Measurements from ENCODE around the gene ZSCAN12. TPM values are rescaled to one million over a fixed set of nuclear protein-coding genes. Genes with fewer than 3 reads are reported as not detected.

Gene ZSCAN12
- total RNA-seq, 1 experiment from 2014 or later: 7.8 TPM

DNA sequence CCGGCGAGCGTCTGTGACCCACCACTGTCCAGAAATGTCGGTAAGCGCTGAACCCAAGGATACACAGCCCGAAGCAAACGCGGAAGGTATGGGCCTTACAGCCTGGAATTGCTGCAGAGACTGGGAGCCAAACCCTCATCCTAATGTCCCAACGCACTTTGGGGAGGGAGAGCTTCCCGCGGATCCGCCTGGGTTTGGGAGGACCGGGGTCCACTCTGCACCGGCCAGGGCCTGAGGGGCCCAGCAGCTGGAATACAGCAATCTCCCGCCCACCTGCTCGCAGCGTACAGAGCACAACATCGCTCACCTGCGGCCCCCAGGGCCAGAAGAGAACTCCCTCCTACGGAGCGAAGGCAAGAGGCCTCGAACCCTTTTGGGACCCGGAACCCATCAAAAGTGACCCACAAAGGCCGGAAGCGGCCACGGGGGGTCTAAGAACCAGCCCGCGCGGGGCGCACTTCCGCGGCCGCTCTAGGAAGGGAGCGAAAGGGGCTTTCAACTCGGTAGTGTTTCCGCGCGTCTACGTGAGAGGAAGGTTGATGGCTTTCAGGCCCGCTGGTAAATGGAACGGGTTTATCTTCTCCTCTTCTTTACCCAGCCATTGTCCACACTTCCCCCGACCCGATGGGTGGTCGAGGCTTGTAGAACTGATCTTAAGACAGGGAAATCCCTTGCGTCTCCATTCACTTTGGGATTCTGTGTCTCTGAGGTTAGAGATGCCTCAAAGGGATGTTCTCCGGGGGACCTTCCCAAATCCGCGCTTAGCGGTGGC, at the start of gene ZSCAN12 (continued):
- no peak for TF ChIP-seq STAT6 (CRISPR knock-in tag; conservative IDR thresholded peaks at IDR 0.05; ENCODE audit: low read depth)
- no peak for TF ChIP-seq FOXJ3 (CRISPR knock-in tag; IDR thresholded peaks at IDR 0.05; ENCODE audit: borderline replicate concordance)
- TF ChIP-seq, protein P1, sequence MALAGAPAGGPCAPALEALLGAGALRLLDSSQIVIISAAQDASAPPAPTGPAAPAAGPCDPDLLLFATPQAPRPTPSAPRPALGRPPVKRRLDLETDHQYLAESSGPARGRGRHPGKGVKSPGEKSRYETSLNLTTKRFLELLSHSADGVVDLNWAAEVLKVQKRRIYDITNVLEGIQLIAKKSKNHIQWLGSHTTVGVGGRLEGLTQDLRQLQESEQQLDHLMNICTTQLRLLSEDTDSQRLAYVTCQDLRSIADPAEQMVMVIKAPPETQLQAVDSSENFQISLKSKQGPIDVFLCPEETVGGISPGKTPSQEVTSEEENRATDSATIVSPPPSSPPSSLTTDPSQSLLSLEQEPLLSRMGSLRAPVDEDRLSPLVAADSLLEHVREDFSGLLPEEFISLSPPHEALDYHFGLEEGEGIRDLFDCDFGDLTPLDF (CRISPR knock-in tag; IDR thresholded peaks at IDR 0.05): no peak
- no peak for TF ChIP-seq ZSCAN18 (CRISPR knock-in tag; IDR thresholded peaks at IDR 0.05)
- TF ChIP-seq SMAD3 (CRISPR knock-in tag; IDR thresholded peaks at IDR 0.05; ENCODE audit: borderline replicate concordance): no peak; the same call in 1 of the 2 replicates
- TF ChIP-seq ZNF281 (CRISPR knock-in tag; IDR thresholded peaks at IDR 0.05): 0 out of 2 replicates have a peak, but pooled peaks have one; percentile 65
- TF ChIP-seq, protein P2, sequence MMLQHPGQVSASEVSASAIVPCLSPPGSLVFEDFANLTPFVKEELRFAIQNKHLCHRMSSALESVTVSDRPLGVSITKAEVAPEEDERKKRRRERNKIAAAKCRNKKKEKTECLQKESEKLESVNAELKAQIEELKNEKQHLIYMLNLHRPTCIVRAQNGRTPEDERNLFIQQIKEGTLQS (CRISPR knock-in tag; conservative IDR thresholded peaks at IDR 0.05): no peak
- TF ChIP-seq MYBL2 (CRISPR knock-in tag; IDR thresholded peaks at IDR 0.05): peak; percentile 79; the same call in 1 of the 2 replicates
- TF ChIP-seq OVOL2 (CRISPR knock-in tag; IDR thresholded peaks at IDR 0.05; ENCODE audit: borderline replicate concordance): no peak
- no peak for TF ChIP-seq NR2C2 (CRISPR knock-in tag; IDR thresholded peaks at IDR 0.05)
- no peak for TF ChIP-seq E2F5 (CRISPR knock-in tag; IDR thresholded peaks at IDR 0.05)
- TF ChIP-seq SOX15 (CRISPR knock-in tag; IDR thresholded peaks at IDR 0.05): no peak
- TF ChIP-seq, protein P3, sequence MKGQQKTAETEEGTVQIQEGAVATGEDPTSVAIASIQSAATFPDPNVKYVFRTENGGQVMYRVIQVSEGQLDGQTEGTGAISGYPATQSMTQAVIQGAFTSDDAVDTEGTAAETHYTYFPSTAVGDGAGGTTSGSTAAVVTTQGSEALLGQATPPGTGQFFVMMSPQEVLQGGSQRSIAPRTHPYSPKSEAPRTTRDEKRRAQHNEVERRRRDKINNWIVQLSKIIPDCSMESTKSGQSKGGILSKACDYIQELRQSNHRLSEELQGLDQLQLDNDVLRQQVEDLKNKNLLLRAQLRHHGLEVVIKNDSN (CRISPR knock-in tag; IDR thresholded peaks at IDR 0.05): no peak
- no peak for TF ChIP-seq AR (CRISPR knock-in tag; IDR thresholded peaks at IDR 0.05)
- no peak for TF ChIP-seq NFYB (CRISPR knock-in tag; conservative IDR thresholded peaks at IDR 0.05; ENCODE audit: low read depth)
- no peak for TF ChIP-seq NFATC4 (CRISPR knock-in tag; IDR thresholded peaks at IDR 0.05)
- no peak for TF ChIP-seq GTF2I (CRISPR knock-in tag; conservative IDR thresholded peaks at IDR 0.05)
- TF ChIP-seq CREB1 (CRISPR knock-in tag; IDR thresholded peaks at IDR 0.05): no peak
- no peak for TF ChIP-seq ZNF121 (CRISPR knock-in tag; IDR thresholded peaks at IDR 0.05)
- TF ChIP-seq ZNF263 (CRISPR knock-in tag; IDR thresholded peaks at IDR 0.05; ENCODE audit: low read depth): no peak
- TF ChIP-seq, protein P4, sequence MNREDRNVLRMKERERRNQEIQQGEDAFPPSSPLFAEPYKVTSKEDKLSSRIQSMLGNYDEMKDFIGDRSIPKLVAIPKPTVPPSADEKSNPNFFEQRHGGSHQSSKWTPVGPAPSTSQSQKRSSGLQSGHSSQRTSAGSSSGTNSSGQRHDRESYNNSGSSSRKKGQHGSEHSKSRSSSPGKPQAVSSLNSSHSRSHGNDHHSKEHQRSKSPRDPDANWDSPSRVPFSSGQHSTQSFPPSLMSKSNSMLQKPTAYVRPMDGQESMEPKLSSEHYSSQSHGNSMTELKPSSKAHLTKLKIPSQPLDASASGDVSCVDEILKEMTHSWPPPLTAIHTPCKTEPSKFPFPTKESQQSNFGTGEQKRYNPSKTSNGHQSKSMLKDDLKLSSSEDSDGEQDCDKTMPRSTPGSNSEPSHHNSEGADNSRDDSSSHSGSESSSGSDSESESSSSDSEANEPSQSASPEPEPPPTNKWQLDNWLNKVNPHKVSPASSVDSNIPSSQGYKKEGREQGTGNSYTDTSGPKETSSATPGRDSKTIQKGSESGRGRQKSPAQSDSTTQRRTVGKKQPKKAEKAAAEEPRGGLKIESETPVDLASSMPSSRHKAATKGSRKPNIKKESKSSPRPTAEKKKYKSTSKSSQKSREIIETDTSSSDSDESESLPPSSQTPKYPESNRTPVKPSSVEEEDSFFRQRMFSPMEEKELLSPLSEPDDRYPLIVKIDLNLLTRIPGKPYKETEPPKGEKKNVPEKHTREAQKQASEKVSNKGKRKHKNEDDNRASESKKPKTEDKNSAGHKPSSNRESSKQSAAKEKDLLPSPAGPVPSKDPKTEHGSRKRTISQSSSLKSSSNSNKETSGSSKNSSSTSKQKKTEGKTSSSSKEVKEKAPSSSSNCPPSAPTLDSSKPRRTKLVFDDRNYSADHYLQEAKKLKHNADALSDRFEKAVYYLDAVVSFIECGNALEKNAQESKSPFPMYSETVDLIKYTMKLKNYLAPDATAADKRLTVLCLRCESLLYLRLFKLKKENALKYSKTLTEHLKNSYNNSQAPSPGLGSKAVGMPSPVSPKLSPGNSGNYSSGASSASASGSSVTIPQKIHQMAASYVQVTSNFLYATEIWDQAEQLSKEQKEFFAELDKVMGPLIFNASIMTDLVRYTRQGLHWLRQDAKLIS (CRISPR knock-in tag; IDR thresholded peaks at IDR 0.05; ENCODE audit: borderline replicate concordance): no peak
